RWPE2 (cell line): ENCODE measurements around the gene SEC14L5.
"Not testable (repeated sequence)": the region's sequence is repeated elsewhere in the genome, so short reads cannot be mapped to it uniquely, and the experiment has no call there.

ENCODE experiments used
- ATAC-seq: fragments of 200-7000 bp; cut with Tn5 transposase; 3 replicates; pipeline ENCODE4 v1.9.1; 2021; ENCODE audit warnings: low read depth
- DNase-seq: peaks from one replicate; pipeline ENCODE4 v3.0.0-alpha.2; 2020; ENCODE audit warnings: low spot score
- H3K27ac ChIP-seq: fragments of 450-650 bp; 2 replicates; pipeline ENCODE4 v1.5.1; 2017; ENCODE audit warnings: mild to moderate bottlenecking; ENCODE audit not compliant: poor library complexity, severe bottlenecking
- H3K27me3 ChIP-seq: fragments of 250-450 bp; sonication (Bioruptor Pico); 2 replicates; pipeline ENCODE4 v1.5.1; 2021; ENCODE audit warnings: mild to moderate bottlenecking, moderate library complexity; ENCODE audit not compliant: insufficient read depth, poor library complexity, severe bottlenecking
- H3K36me3 ChIP-seq: fragments of 250-450 bp; sonication (Bioruptor Pico); 2 replicates; pipeline ENCODE4 v1.5.1; 2020; ENCODE audit warnings: low read depth, mild to moderate bottlenecking, moderate library complexity
- H3K4me1 ChIP-seq: fragments of 250-450 bp; sonication (Bioruptor Pico); 2 replicates; pipeline ENCODE4 v1.5.1; 2021; ENCODE audit warnings: mild to moderate bottlenecking, moderate library complexity; ENCODE audit not compliant: insufficient read depth, poor library complexity, severe bottlenecking
- H3K4me3 ChIP-seq: fragments of 250-450 bp; sonication (Bioruptor Pico); 2 replicates; pipeline ENCODE4 v1.5.1; 2021; ENCODE audit warnings: mild to moderate bottlenecking, moderate library complexity; ENCODE audit not compliant: severe bottlenecking
- H3K9me3 ChIP-seq: fragments of 250-450 bp; sonication (Bioruptor Pico); 2 replicates; pipeline ENCODE4 v1.5.1; 2021; ENCODE audit warnings: mild to moderate bottlenecking, moderate library complexity; ENCODE audit not compliant: severe bottlenecking
- CTCF ChIP-seq: fragments of 450-650 bp; IDR thresholded peaks from one replicate; pipeline ENCODE4 v1.5.1; 2017; ENCODE audit warnings: mild to moderate bottlenecking, moderate library complexity; ENCODE audit not compliant: poor library complexity, severe bottlenecking

SEC14L5 gene

GRCh38 chr16:4928227-4928626, 29.9 kb upstream of the SEC14L5 start:
- Histone ChIP-seq H3K4me3 (no peak overlapping the region), H3K4me1 (peaks cover 30% of the 10 kb centered on the region), H3K27ac (no peak overlapping the region), H3K9me3 (peaks cover 13% of the 10 kb centered on the region), H3K27me3 (no peaks in the 10 kb centered on the region), H3K36me3 (peaks cover 71% of the 10 kb centered on the region)
- ATAC-seq (no peak), DNase-seq (no peak)
- TF ChIP-seq CTCF, result no peak

GRCh38 chr16:4929619-4930018, 28.5 kb upstream of the SEC14L5 start:
- not testable (repeated sequence) for H3K27ac ChIP-seq, H3K27me3 ChIP-seq, H3K4me3 ChIP-seq, ATAC-seq, DNase-seq
- H3K4me1 ChIP-seq, result peaks cover 16% of the 10 kb centered on the region
- peaks cover 74% of the 10 kb centered on the region for H3K36me3 ChIP-seq
- peaks cover 13% of the 10 kb centered on the region for H3K9me3 ChIP-seq

- Histone ChIP-seq H3K9me3 (peaks cover 13% of the 10 kb centered on the region), H3K4me3 (no peak overlapping the region), H3K27me3 (no peaks in the 10 kb centered on the region), H3K4me1 (no peaks in the 10 kb centered on the region), H3K27ac (no peak overlapping the region), H3K36me3 (peaks cover 73% of the 10 kb centered on the region)
- DNase-seq (no peak), ATAC-seq (no peak)
- TF ChIP-seq CTCF, result no peak
These were observed 26.7 kb upstream of the SEC14L5 start for GRCh38 chr16:4931381-4931780.

GRCh38 chr16:4933433-4933832, 24.7 kb upstream of the SEC14L5 start:
- Histone ChIP-seq H3K4me1 (peaks cover 4% of the 10 kb centered on the region), H3K27ac (peak overlapping the region; percentile 79), H3K9me3 (no peaks in the 10 kb centered on the region), H3K4me3 (no peak overlapping the region), H3K27me3 (no peaks in the 10 kb centered on the region), H3K36me3 (peaks cover 55% of the 10 kb centered on the region)
- TF ChIP-seq CTCF, result no peak
- no peak for DNase-seq
- no peak for ATAC-seq

- H3K27me3 ChIP-seq, result no peaks in the 10 kb centered on the region
- H3K36me3 ChIP-seq, result peaks cover 51% of the 10 kb centered on the region
- no peak for TF ChIP-seq CTCF
- DNase-seq (no peak), ATAC-seq (no peak)
- H3K4me1 ChIP-seq, result peaks cover 4% of the 10 kb centered on the region
- no peaks in the 10 kb centered on the region for H3K9me3 ChIP-seq
- H3K4me3 ChIP-seq, result no peak overlapping the region
- H3K27ac ChIP-seq, result peak overlapping the region; percentile 79
These were observed 24.2 kb upstream of the SEC14L5 start for GRCh38 chr16:4933871-4934395.
